ENCODE data around the gene DSCAM. TPM values are rescaled to one million over a fixed set of nuclear protein-coding genes. Genes with fewer than 3 reads are reported as not detected.

The DSCAM gene
- total and polyA plus RNA-seq, 3 donors from 2014 or later, result 0.70 to 2.3 (median 2.0) TPM

GRCh38 chr21:40800126-40800525 is 46.8 kb downstream of the DSCAM start:
- H3K27me3 ChIP-seq, result no peaks in the 10 kb centered on the region
- H3K4me1 ChIP-seq, result no peaks in the 10 kb centered on the region
- H3K9me3 ChIP-seq, result no peaks in the 10 kb centered on the region
- 83 to 84% methylated on average over 1 of the region's 1 CpG for WGBS, 2 donors
- H3K36me3 ChIP-seq (ENCODE audit: low read depth, missing control alignments), result no peaks in the 10 kb centered on the region
- DNase-seq, result no peak
- no peak for TF ChIP-seq POLR2A (IDR thresholded peaks at IDR 0.05)
- TF ChIP-seq, protein P1, sequence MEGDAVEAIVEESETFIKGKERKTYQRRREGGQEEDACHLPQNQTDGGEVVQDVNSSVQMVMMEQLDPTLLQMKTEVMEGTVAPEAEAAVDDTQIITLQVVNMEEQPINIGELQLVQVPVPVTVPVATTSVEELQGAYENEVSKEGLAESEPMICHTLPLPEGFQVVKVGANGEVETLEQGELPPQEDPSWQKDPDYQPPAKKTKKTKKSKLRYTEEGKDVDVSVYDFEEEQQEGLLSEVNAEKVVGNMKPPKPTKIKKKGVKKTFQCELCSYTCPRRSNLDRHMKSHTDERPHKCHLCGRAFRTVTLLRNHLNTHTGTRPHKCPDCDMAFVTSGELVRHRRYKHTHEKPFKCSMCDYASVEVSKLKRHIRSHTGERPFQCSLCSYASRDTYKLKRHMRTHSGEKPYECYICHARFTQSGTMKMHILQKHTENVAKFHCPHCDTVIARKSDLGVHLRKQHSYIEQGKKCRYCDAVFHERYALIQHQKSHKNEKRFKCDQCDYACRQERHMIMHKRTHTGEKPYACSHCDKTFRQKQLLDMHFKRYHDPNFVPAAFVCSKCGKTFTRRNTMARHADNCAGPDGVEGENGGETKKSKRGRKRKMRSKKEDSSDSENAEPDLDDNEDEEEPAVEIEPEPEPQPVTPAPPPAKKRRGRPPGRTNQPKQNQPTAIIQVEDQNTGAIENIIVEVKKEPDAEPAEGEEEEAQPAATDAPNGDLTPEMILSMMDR (IDR thresholded peaks at IDR 0.05), result no peak
- H3K4me3 ChIP-seq, result no peak overlapping the region
- no peak overlapping the region for H3K27ac ChIP-seq
- intact Hi-C loops (cut with DNase I; ENCODE audit: low total_unique reads), result no loop called here

- no peak for DNase-seq
- no peak overlapping the region for H3K27ac ChIP-seq
- no peaks in the 10 kb centered on the region for H3K4me1 ChIP-seq
- no peak overlapping the region for H3K4me3 ChIP-seq
- 86 to 90% methylated on average over 2 of the region's 2 CpGs for WGBS, 2 donors
- no peaks in the 10 kb centered on the region for H3K36me3 ChIP-seq (ENCODE audit: low read depth, missing control alignments)
- H3K27me3 ChIP-seq, result no peaks in the 10 kb centered on the region
- intact Hi-C loops (cut with DNase I; ENCODE audit: low total_unique reads), result no loop called here
- TF ChIP-seq, protein P1 (IDR thresholded peaks at IDR 0.05), result no peak
- TF ChIP-seq POLR2A (IDR thresholded peaks at IDR 0.05), result no peak
- H3K9me3 ChIP-seq, result no peaks in the 10 kb centered on the region
Measured at GRCh38 chr21:40797891-40798290, 49.1 kb downstream of the DSCAM start.

- Histone ChIP-seq H3K27ac (no peak overlapping the region), H3K36me3 (ENCODE audit: low read depth, missing control alignments) (no peaks in the 10 kb centered on the region), H3K9me3 (no peaks in the 10 kb centered on the region), H3K4me3 (no peak overlapping the region), H3K4me1 (no peaks in the 10 kb centered on the region), H3K27me3 (no peaks in the 10 kb centered on the region)
- TF ChIP-seq, protein P1 (IDR thresholded peaks at IDR 0.05), result no peak
- TF ChIP-seq POLR2A (IDR thresholded peaks at IDR 0.05), result no peak
- intact Hi-C loops (cut with DNase I; ENCODE audit: low total_unique reads), result no loop called here
- 87 to 90% methylated on average over 1 of the region's 1 CpG for WGBS, 2 donors
- no peak for DNase-seq
Measured at GRCh38 chr21:40797410-40797809, 49.5 kb downstream of the DSCAM start.

- DNase-seq, result no peak
- H3K4me3 ChIP-seq, result no peak overlapping the region
- TF ChIP-seq POLR2A (IDR thresholded peaks at IDR 0.05), result no peak
- TF ChIP-seq, protein P1 (IDR thresholded peaks at IDR 0.05), result no peak
- H3K36me3 ChIP-seq (ENCODE audit: low read depth, missing control alignments), result no peaks in the 10 kb centered on the region
- H3K27ac ChIP-seq, result no peak overlapping the region
- 75 to 80% methylated on average over 1 of the region's 1 CpG for WGBS, 2 donors
- no peaks in the 10 kb centered on the region for H3K27me3 ChIP-seq
- intact Hi-C loops (cut with DNase I; ENCODE audit: low total_unique reads), result no loop called here
- no peaks in the 10 kb centered on the region for H3K9me3 ChIP-seq
- no peaks in the 10 kb centered on the region for H3K4me1 ChIP-seq
Measured at GRCh38 chr21:40796464-40796863, 50.5 kb downstream of the DSCAM start.

DNA sequence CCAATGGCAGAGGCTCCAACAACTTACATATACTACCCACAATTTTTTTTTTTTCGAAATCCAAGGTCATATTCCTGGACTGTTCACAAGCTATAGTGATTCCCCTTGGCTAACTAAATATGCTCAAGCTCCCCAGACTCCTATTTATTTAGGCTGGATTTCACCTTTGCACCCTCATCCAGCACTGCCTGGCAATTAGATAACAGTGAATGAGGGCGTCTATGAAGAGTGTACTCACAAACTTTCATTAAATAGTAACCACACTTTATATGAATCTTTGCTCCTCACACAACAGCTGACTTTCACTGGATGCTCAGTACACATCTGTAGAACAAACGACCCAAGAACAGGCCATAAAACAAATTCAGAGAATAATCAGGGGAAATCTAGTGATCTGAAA is 51.6 kb downstream of the DSCAM start:
- no peaks in the 10 kb centered on the region for H3K36me3 ChIP-seq (ENCODE audit: low read depth, missing control alignments)
- no peak overlapping the region for H3K4me3 ChIP-seq
- no peaks in the 10 kb centered on the region for H3K4me1 ChIP-seq
- WGBS, 2 donors, result 59 to 64% methylated on average over 3 of the region's 3 CpGs
- intact Hi-C loops (cut with DNase I; ENCODE audit: low total_unique reads), result no loop called here
- no peaks in the 10 kb centered on the region for H3K27me3 ChIP-seq
- no peak for DNase-seq
- no peaks in the 10 kb centered on the region for H3K9me3 ChIP-seq
- no peak overlapping the region for H3K27ac ChIP-seq
- TF ChIP-seq, protein P1 (IDR thresholded peaks at IDR 0.05), result no peak
- TF ChIP-seq POLR2A (IDR thresholded peaks at IDR 0.05), result no peak
